Left ventricle myocardium inferior (tissue), 1 donor: ENCODE data around the gene LRRC7. TPM values are rescaled to one million over a fixed set of nuclear protein-coding genes. Genes with fewer than 3 reads are reported as not detected.

Experiments used
- DNase-seq: peaks from one replicate; pipeline ENCODE4 v3.0.0-alpha.2; 2020
- H3K27ac ChIP-seq: fragments of 200-600 bp; replicated peaks from 2 replicates; pipeline ENCODE4 v1.8.0; 2021
- H3K27me3 ChIP-seq: fragments of 200-600 bp; 2 replicates; pipeline ENCODE4 v1.8.0; 2021; ENCODE audit warnings: low read depth
- H3K36me3 ChIP-seq: fragments of 200-600 bp; 2 replicates; pipeline ENCODE4 v1.8.0; 2021
- H3K4me1 ChIP-seq: fragments of 200-600 bp; 2 replicates; pipeline ENCODE4 v1.8.0; 2021
- H3K4me3 ChIP-seq: fragments of 200-600 bp; 2 replicates; pipeline ENCODE4 v1.8.0; 2021; ENCODE audit warnings: mild to moderate bottlenecking, moderate library complexity
- H3K9me3 ChIP-seq: fragments of 200-600 bp; replicated peaks from 2 replicates; pipeline ENCODE4 v1.8.0; 2021
- CTCF ChIP-seq: fragments of 200-600 bp; IDR thresholded peaks from 2 replicates; pipeline ENCODE4 v1.8.0; 2021; ENCODE audit warnings: antibody characterized with exemption, mild to moderate bottlenecking, borderline replicate concordance
- intact Hi-C: fragments of 100-400 bp; cut with micrococcal nuclease; formaldehyde crosslinking; loops from one replicate; pipeline ENCODE4 v1.11.0; 2022
- total RNA-seq: library from RNA; stranded (reverse); fragmentation: NEBNext Ultra II Directional; extraction: Animal tissue kit (Norgen Biotek cat#: 25700); gene quantifications from one replicate; pipeline ENCODE4 v1.2.1, GENCODE V29; 2021
- donor health status: DM: no; HTN: yes; CAD: no; lungs with severe emphysema.

LRRC7 gene
- total RNA-seq, 1 donor from 2014 or later: 0.44 TPM

GRCh38 chr1:69524015-69524414 lies 43.7 kb upstream of the LRRC7 start:
- Histone ChIP-seq H3K36me3 (no peaks in the 10 kb centered on the region), H3K27ac (no peak overlapping the region), H3K4me1 (no peaks in the 10 kb centered on the region), H3K9me3 (no peaks in the 10 kb centered on the region), H3K27me3 (no peaks in the 10 kb centered on the region), H3K4me3 (no peak overlapping the region)
- TF ChIP-seq CTCF: no peak
- intact Hi-C loops: no loop called here
- no peak for DNase-seq

- H3K27me3 ChIP-seq: no peaks in the 10 kb centered on the region
- no peak for TF ChIP-seq CTCF
- no peak overlapping the region for H3K27ac ChIP-seq
- intact Hi-C loops: no loop called here
- H3K9me3 ChIP-seq: no peaks in the 10 kb centered on the region
- H3K4me3 ChIP-seq: no peak overlapping the region
- H3K36me3 ChIP-seq: no peaks in the 10 kb centered on the region
- H3K4me1 ChIP-seq: no peaks in the 10 kb centered on the region
- no peak for DNase-seq
Observed at GRCh38 chr1:69527273-69527672, 40.4 kb upstream of the LRRC7 start.

- no peaks in the 10 kb centered on the region for H3K4me1 ChIP-seq
- no peak for DNase-seq
- intact Hi-C loops: no loop called here
Observed at GRCh38 chr1:69528376-69528775, 39.3 kb upstream of the LRRC7 start.

GRCh38 chr1:69533343-69533742 lies 34.4 kb upstream of the LRRC7 start:
- intact Hi-C loops: no loop called here
- H3K36me3 ChIP-seq: no peaks in the 10 kb centered on the region
- H3K27me3 ChIP-seq: no peaks in the 10 kb centered on the region
- DNase-seq: no peak
- no peak for TF ChIP-seq CTCF
- H3K4me3 ChIP-seq: no peak overlapping the region
- no peak overlapping the region for H3K27ac ChIP-seq
- no peaks in the 10 kb centered on the region for H3K4me1 ChIP-seq
- H3K9me3 ChIP-seq: no peaks in the 10 kb centered on the region

More at GRCh38 chr1:69528376-69528775, 39.3 kb upstream of the LRRC7 start:
- Histone ChIP-seq H3K27me3 (no peaks in the 10 kb centered on the region), H3K9me3 (no peaks in the 10 kb centered on the region), H3K36me3 (no peaks in the 10 kb centered on the region), H3K4me3 (no peak overlapping the region), H3K27ac (no peak overlapping the region)
- no peak for TF ChIP-seq CTCF

- no peak overlapping the region for H3K27ac ChIP-seq
- H3K4me1 ChIP-seq: no peaks in the 10 kb centered on the region
- H3K9me3 ChIP-seq: no peaks in the 10 kb centered on the region
- no peak for TF ChIP-seq CTCF
- no peaks in the 10 kb centered on the region for H3K27me3 ChIP-seq
- H3K4me3 ChIP-seq: no peak overlapping the region
- intact Hi-C loops: no loop called here
- no peak for DNase-seq
- no peaks in the 10 kb centered on the region for H3K36me3 ChIP-seq
Observed at GRCh38 chr1:69534829-69535228, 32.9 kb upstream of the LRRC7 start.

GRCh38 chr1:69535490-69535889 lies 32.2 kb upstream of the LRRC7 start:
- H3K4me3 ChIP-seq: no peak overlapping the region
- H3K27me3 ChIP-seq: no peaks in the 10 kb centered on the region
- no peaks in the 10 kb centered on the region for H3K9me3 ChIP-seq
- TF ChIP-seq CTCF: no peak
- intact Hi-C loops: no loop called here
- DNase-seq: no peak
- no peak overlapping the region for H3K27ac ChIP-seq
- no peaks in the 10 kb centered on the region for H3K36me3 ChIP-seq
- H3K4me1 ChIP-seq: no peaks in the 10 kb centered on the region
